Body of pancreas (tissue), 4 donors: ENCODE results near the gene PPP2R5C.

Experiments
- CTCF ChIP-seq, 7 experiments: fragments of 450-650 bp in 4 of 7; fragments of 200-600 bp in 3 of 7; sonication (generic) in 3 of 7; IDR thresholded peaks; one replicate each; pipeline ENCODE4 v1.5.1; 2016 to 2019; ENCODE audit warnings: antibody characterized with exemption in 7 of 7
- POLR2A ChIP-seq, 3 donors: fragments of 450-650 bp; IDR thresholded peaks; one replicate each; pipeline ENCODE4 v1.6.1; 2016; ENCODE audit warnings: antibody characterized with exemption in 3 of 3, mild to moderate bottlenecking in 2 of 3

DNA sequence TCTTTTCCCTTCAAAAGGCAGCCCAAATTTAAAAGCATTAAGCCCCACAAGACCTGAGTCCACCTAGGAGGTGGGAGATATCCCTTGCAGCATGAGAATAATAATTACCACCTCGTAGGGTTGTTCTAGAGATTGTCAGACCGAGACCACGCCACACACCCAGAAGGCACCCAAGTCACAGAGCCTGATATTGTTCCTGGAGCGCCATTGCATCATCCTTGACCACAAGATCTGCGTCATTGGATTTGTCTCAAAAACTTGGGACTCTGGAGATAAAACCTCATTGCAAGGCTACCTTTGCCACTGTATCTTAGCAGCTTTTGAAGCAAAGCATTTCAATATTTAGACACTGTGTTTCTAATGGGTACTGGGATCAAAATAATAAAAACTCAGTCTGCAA is 29.4 kb upstream of the PPP2R5C start:
- TF ChIP-seq POLR2A (IDR thresholded peaks at IDR 0.05) (no peak), CTCF (IDR thresholded peaks at IDR 0.05) (no peak)
